Caco-2 (cell line): Measurements from ENCODE around the gene LTBP1. TPM values are rescaled to one million over a fixed set of nuclear protein-coding genes. Genes with fewer than 3 reads are reported as not detected.
"Not testable (repeated sequence)": the region's sequence is repeated elsewhere in the genome, so short reads cannot be mapped to it uniquely, and the experiment has no call there.

Source experiments
- BruUV-seq: library from RNA; stranded (reverse); fragments of 400-500 nt; replicated peaks from 2 replicates; lab custom pipeline; 2021; lab: Mats Ljungman, UMichigan
- CTCF ChIA-PET: fragments of 300-600 bp; sonication (Branson Sonifier 250); formaldehyde crosslinking; loops from one replicate; lab custom pipeline; 2022; ENCODE audit warnings: antibody characterized with exemption; lab: Charles Lee
- POLR2A ChIA-PET: fragments of 300-600 bp; sonication (Branson Sonifier 250); formaldehyde crosslinking; loops from one replicate; lab custom pipeline; 2022; ENCODE audit warnings: antibody characterized with exemption; lab: Charles Lee
- DNase-seq, 2 experiments: peaks; one replicate each; pipeline versions ENCODE4 v3.0.0 to v3.0.0-alpha.2; 2020 to 2022
- H3K27me3 ChIP-seq: replicated peaks from 2 replicates; pipeline ENCODE4 v1.6.0; 2011; ENCODE audit warnings: low read length; ENCODE audit not compliant: control insufficient read depth, insufficient read depth
- H3K36me3 ChIP-seq: 2 replicates; pipeline ENCODE4 v1.5.1; 2011; ENCODE audit warnings: low read length; ENCODE audit not compliant: control insufficient read depth, insufficient read depth
- H3K4me1 ChIP-seq: fragments of 250-450 bp; sonication (Bioruptor Pico); 2 replicates; pipeline ENCODE4 v1.5.1; 2020; ENCODE audit warnings: mild to moderate bottlenecking
- H3K4me3 ChIP-seq: 2 replicates; pipeline ENCODE4 v1.5.1; 2011; ENCODE audit warnings: low read depth, mild to moderate bottlenecking, control low read depth, low read length
- H3K9me3 ChIP-seq: fragments of 250-450 bp; sonication (Bioruptor Pico); 2 replicates; pipeline ENCODE4 v1.5.1; 2020; ENCODE audit warnings: mild to moderate bottlenecking, moderate library complexity
- H3K27ac Mint-ChIP-seq: one replicate; pipeline ENCODE4 v1.8.0; 2022; ENCODE audit warnings: mixed read lengths; ENCODE audit not compliant: unreplicated experiment
- H3K27me3 Mint-ChIP-seq: one replicate; pipeline ENCODE4 v1.8.0; 2022; ENCODE audit warnings: mixed read lengths; ENCODE audit not compliant: insufficient read depth, unreplicated experiment
- H3K36me3 Mint-ChIP-seq: one replicate; pipeline ENCODE4 v1.8.0; 2022; ENCODE audit warnings: mild to moderate bottlenecking, mixed read lengths; ENCODE audit not compliant: insufficient read depth, unreplicated experiment
- H3K4me1 Mint-ChIP-seq: one replicate; pipeline ENCODE4 v1.8.0; 2022; ENCODE audit warnings: low read depth, mixed read lengths; ENCODE audit not compliant: unreplicated experiment
- H3K4me3 Mint-ChIP-seq: one replicate; pipeline ENCODE4 v1.8.0; 2022; ENCODE audit warnings: mild to moderate bottlenecking, moderate library complexity, mixed read lengths; ENCODE audit not compliant: unreplicated experiment
- H3K9me3 Mint-ChIP-seq: one replicate; pipeline ENCODE4 v1.8.0; 2022; ENCODE audit warnings: mixed read lengths; ENCODE audit not compliant: unreplicated experiment
- intact Hi-C: fragments of 100-400 bp; cut with micrococcal nuclease; formaldehyde crosslinking; loops from one replicate; pipeline ENCODE4 v1.10.0; 2022; ENCODE audit not compliant: unreplicated experiment
- total RNA-seq: library from RNA; stranded (reverse); gene quantifications from 2 replicates; pipeline ENCODE4 v1.2.3, GENCODE V29; 2022
- TF ChIP-seq, protein P1 (sequence below), 2 experiments: fragments of 200-600 bp in 1 of 2; IDR thresholded peaks; 1 replicate in 1 of 2; 2 replicates in 1 of 2; pipeline versions ENCODE4 v1.5.1 to v1.8.0; 2011 to 2022; ENCODE audit warnings: antibody characterized with exemption in 1 of 2, control low read depth in 1 of 2, inconsistent platforms in 1 of 2, low read depth in 1 of 2, low read length in 1 of 2, mild to moderate bottlenecking in 1 of 2, moderate library complexity in 1 of 2; ENCODE audit not compliant: insufficient read depth in 1 of 2, severe bottlenecking in 1 of 2, unreplicated experiment in 1 of 2

Gene LTBP1
- total RNA-seq, 1 experiment from 2014 or later: 64.2 TPM

GRCh38 chr2:33384599-33384961, 437.8 kb downstream of the LTBP1 start:
- CTCF ChIA-PET: no interaction called here
- BruUV-seq: no TSS peak
- no peaks in the 10 kb centered on the region for H3K27me3 ChIP-seq
- no peaks in the 10 kb centered on the region for H3K36me3 Mint-ChIP-seq
- H3K9me3 ChIP-seq: no peaks in the 10 kb centered on the region
- TF ChIP-seq, protein P1, sequence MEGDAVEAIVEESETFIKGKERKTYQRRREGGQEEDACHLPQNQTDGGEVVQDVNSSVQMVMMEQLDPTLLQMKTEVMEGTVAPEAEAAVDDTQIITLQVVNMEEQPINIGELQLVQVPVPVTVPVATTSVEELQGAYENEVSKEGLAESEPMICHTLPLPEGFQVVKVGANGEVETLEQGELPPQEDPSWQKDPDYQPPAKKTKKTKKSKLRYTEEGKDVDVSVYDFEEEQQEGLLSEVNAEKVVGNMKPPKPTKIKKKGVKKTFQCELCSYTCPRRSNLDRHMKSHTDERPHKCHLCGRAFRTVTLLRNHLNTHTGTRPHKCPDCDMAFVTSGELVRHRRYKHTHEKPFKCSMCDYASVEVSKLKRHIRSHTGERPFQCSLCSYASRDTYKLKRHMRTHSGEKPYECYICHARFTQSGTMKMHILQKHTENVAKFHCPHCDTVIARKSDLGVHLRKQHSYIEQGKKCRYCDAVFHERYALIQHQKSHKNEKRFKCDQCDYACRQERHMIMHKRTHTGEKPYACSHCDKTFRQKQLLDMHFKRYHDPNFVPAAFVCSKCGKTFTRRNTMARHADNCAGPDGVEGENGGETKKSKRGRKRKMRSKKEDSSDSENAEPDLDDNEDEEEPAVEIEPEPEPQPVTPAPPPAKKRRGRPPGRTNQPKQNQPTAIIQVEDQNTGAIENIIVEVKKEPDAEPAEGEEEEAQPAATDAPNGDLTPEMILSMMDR (IDR thresholded peaks at IDR 0.05; ENCODE audit: insufficient read depth in 1 of 2, low read depth in 1 of 2, low read length in 1 of 2, severe bottlenecking in 1 of 2, unreplicated experiment in 1 of 2): no peak
- no peak overlapping the region for H3K27ac Mint-ChIP-seq
- no peak for DNase-seq
- no peak overlapping the region for H3K4me3 ChIP-seq
- no peaks in the 10 kb centered on the region for H3K9me3 Mint-ChIP-seq
- no peak overlapping the region for H3K4me3 Mint-ChIP-seq
- no peaks in the 10 kb centered on the region for H3K4me1 Mint-ChIP-seq
- H3K4me1 ChIP-seq: no peaks in the 10 kb centered on the region
- intact Hi-C loops: loop anchor here (10.0 kb wide), 1 partner anchor 830 kb away; no protein-coding TSS in a partner anchor
- no peaks in the 10 kb centered on the region for H3K36me3 ChIP-seq
- POLR2A ChIA-PET: no interaction called here
- no peaks in the 10 kb centered on the region for H3K27me3 Mint-ChIP-seq

GRCh38 chr2:33388996-33389395, 442.2 kb downstream of the LTBP1 start:
- no peaks in the 10 kb centered on the region for H3K4me1 Mint-ChIP-seq
- intact Hi-C loops: loop anchor here (10.0 kb wide), 1 partner anchor 834 kb away; no protein-coding TSS in a partner anchor
- no peaks in the 10 kb centered on the region for H3K27me3 Mint-ChIP-seq
- Histone ChIP-seq H3K36me3 (no peaks in the 10 kb centered on the region), H3K4me1 (no peaks in the 10 kb centered on the region), H3K9me3 (no peaks in the 10 kb centered on the region), H3K4me3 (no peak overlapping the region), H3K27me3 (no peaks in the 10 kb centered on the region)
- DNase-seq: no peak
- peaks cover 6% of the 10 kb centered on the region for H3K36me3 Mint-ChIP-seq
- POLR2A ChIA-PET: no interaction called here
- H3K4me3 Mint-ChIP-seq: no peak overlapping the region
- H3K27ac Mint-ChIP-seq: no peak overlapping the region
- H3K9me3 Mint-ChIP-seq: no peaks in the 10 kb centered on the region
- no TSS peak for BruUV-seq
- CTCF ChIA-PET: no interaction called here
- TF ChIP-seq, protein P1 (IDR thresholded peaks at IDR 0.05; ENCODE audit: insufficient read depth in 1 of 2, low read depth in 1 of 2, low read length in 1 of 2, severe bottlenecking in 1 of 2, unreplicated experiment in 1 of 2): no peak

DNA sequence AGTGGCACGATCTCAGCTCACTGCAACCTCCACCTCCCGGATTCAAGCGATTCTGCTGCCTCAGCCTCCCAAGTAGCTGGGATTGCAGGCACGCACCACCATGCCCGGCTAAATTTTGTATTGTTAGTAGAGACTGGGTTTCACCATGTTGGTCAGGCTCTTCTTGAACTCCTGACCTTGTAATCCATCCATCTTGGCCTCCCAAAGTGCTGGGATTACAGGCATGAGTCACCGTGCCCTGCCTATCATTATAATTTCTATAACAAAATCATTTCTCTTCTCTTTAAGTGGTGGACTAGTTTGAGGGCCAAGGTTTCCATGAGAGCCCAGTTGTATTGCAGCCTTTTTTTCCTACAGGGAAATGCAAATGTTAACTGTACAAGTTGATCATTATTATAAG, 442.9 kb downstream of the LTBP1 start:
- H3K27me3 ChIP-seq, CTCF ChIA-PET, H3K9me3 Mint-ChIP-seq, H3K27me3 Mint-ChIP-seq, H3K9me3 ChIP-seq, H3K4me3 ChIP-seq, POLR2A ChIA-PET, H3K4me1 Mint-ChIP-seq, H3K36me3 Mint-ChIP-seq, H3K27ac Mint-ChIP-seq, H3K36me3 ChIP-seq, H3K4me3 Mint-ChIP-seq, H3K4me1 ChIP-seq, BruUV-seq, DNase-seq: not testable (repeated sequence)
- intact Hi-C loops: loop anchor here (10.0 kb wide), 1 partner anchor 835 kb away; no protein-coding TSS in a partner anchor
